MCF 10A (cell line): ENCODE results near the gene CWC27. TPM values are rescaled to one million over a fixed set of nuclear protein-coding genes. Genes with fewer than 3 reads are reported as not detected.

Experiments used
- BruUV-seq: library from RNA; stranded (reverse); fragments of 400-500 nt; replicated peaks from 2 replicates; lab custom pipeline; 2021; lab: Mats Ljungman, UMichigan
- CTCF ChIA-PET: fragments of 300-600 bp; sonication (Branson Sonifier 250); formaldehyde crosslinking; extraction: SDS; loops from one replicate; lab custom pipeline; 2021; ENCODE audit warnings: antibody characterized with exemption, inconsistent platforms; lab: Yijun Ruan, JAX
- POLR2A ChIA-PET: fragments of 300-600, 350-650 bp; sonication (Branson Sonifier 250); formaldehyde crosslinking; extraction: SDS; loops from one replicate; lab custom pipeline; 2020; ENCODE audit warnings: antibody characterized with exemption, inconsistent platforms; lab: Yijun Ruan, JAX
- DNase-seq: peaks from one replicate; pipeline ENCODE4 v3.0.0-alpha.2; 2018; ENCODE audit not compliant: unreplicated experiment
- H3K27ac Mint-ChIP-seq: one replicate; pipeline ENCODE4 v1.8.0; 2022; ENCODE audit warnings: mild to moderate bottlenecking, low read depth, mixed read lengths; ENCODE audit not compliant: unreplicated experiment
- H3K27me3 Mint-ChIP-seq: one replicate; pipeline ENCODE4 v1.8.0; 2022; ENCODE audit warnings: mixed read lengths; ENCODE audit not compliant: insufficient read depth, unreplicated experiment
- H3K36me3 Mint-ChIP-seq: one replicate; pipeline ENCODE4 v1.8.0; 2022; ENCODE audit warnings: mild to moderate bottlenecking, moderate library complexity, mixed read lengths; ENCODE audit not compliant: insufficient read depth, unreplicated experiment
- H3K4me1 Mint-ChIP-seq: one replicate; pipeline ENCODE4 v1.8.0; 2022; ENCODE audit warnings: mixed read lengths; ENCODE audit not compliant: insufficient read depth, unreplicated experiment
- H3K4me3 Mint-ChIP-seq: one replicate; pipeline ENCODE4 v1.8.0; 2022; ENCODE audit warnings: mild to moderate bottlenecking, moderate library complexity, mixed read lengths; ENCODE audit not compliant: unreplicated experiment
- H3K9me3 Mint-ChIP-seq: one replicate; pipeline ENCODE4 v1.8.0; 2022; ENCODE audit warnings: mixed read lengths; ENCODE audit not compliant: unreplicated experiment
- CTCF ChIP-seq: fragments of 200-600 bp; IDR thresholded peaks from one replicate; pipeline ENCODE4 v1.8.0; 2022; ENCODE audit warnings: antibody characterized with exemption, mild to moderate bottlenecking; ENCODE audit not compliant: unreplicated experiment
- intact Hi-C: fragments of 100-400 bp; cut with micrococcal nuclease; formaldehyde crosslinking; loops from 2 replicates; pipeline ENCODE4 v1.14.1; 2022
- total RNA-seq: library from RNA; stranded (reverse); gene quantifications from 2 replicates; pipeline ENCODE4 v1.2.3, GENCODE V29; 2022

The CWC27 gene
- total RNA-seq, 1 experiment from 2014 or later = 34.2 TPM

GRCh38 chr5:64800926-64801325 lies 32.2 kb downstream of the CWC27 start:
- ChIA-PET CTCF (interaction anchor here (1.5 kb wide), 1 partner anchor 682 kb away, joined by 3 read pairs; no protein-coding TSS in a partner anchor), POLR2A (no interaction called here)
- no peaks in the 10 kb centered on the region for H3K4me1 Mint-ChIP-seq
- intact Hi-C loops = no loop called here
- H3K36me3 Mint-ChIP-seq = no peaks in the 10 kb centered on the region
- no TSS peak for BruUV-seq
- no peak for TF ChIP-seq CTCF
- no peak overlapping the region for H3K27ac Mint-ChIP-seq
- no peaks in the 10 kb centered on the region for H3K27me3 Mint-ChIP-seq
- H3K9me3 Mint-ChIP-seq = no peaks in the 10 kb centered on the region
- no peak for DNase-seq
- H3K4me3 Mint-ChIP-seq = no peak overlapping the region

- H3K9me3 Mint-ChIP-seq = no peaks in the 10 kb centered on the region
- ChIA-PET CTCF (interaction anchor here (0.6 to 10.8 kb wide), 3 partner anchors 9 to 678 kb away, joined by 3 to 143 read pairs (median 4); partner anchors contain the start of genes ADAMTS6, CWC27 and SREK1IP1), POLR2A (no interaction called here)
- peaks cover 8% of the 10 kb centered on the region for H3K4me1 Mint-ChIP-seq
- no peak overlapping the region for H3K27ac Mint-ChIP-seq
- no peak for DNase-seq
- peaks cover 14% of the 10 kb centered on the region for H3K36me3 Mint-ChIP-seq
- no peak for TF ChIP-seq CTCF
- H3K27me3 Mint-ChIP-seq = no peaks in the 10 kb centered on the region
- H3K4me3 Mint-ChIP-seq = no peak overlapping the region
- BruUV-seq = no TSS peak
- intact Hi-C loops = no loop called here
Observed at GRCh38 chr5:64806537-64806936, 37.8 kb downstream of the CWC27 start.

- no TSS peak for BruUV-seq
- DNase-seq = no peak
- peaks cover 14% of the 10 kb centered on the region for H3K36me3 Mint-ChIP-seq
- H3K27ac Mint-ChIP-seq = no peak overlapping the region
- no peak for TF ChIP-seq CTCF
- CTCF ChIA-PET = interaction anchor here (0.5 to 10.8 kb wide), 6 partner anchors 9 to 677 kb away, joined by 3 to 143 read pairs (median 3); partner anchors contain the start of gene ADAMTS6
- no peaks in the 10 kb centered on the region for H3K9me3 Mint-ChIP-seq
- peaks cover 8% of the 10 kb centered on the region for H3K4me1 Mint-ChIP-seq
- H3K4me3 Mint-ChIP-seq = no peak overlapping the region
- POLR2A ChIA-PET = no interaction called here
- no peaks in the 10 kb centered on the region for H3K27me3 Mint-ChIP-seq
- intact Hi-C loops = no loop called here
Observed at GRCh38 chr5:64807520-64807919, 38.8 kb downstream of the CWC27 start.

- peak; percentile 71 for TF ChIP-seq CTCF
- Mint-ChIP-seq H3K9me3 (no peaks in the 10 kb centered on the region), H3K27me3 (no peaks in the 10 kb centered on the region), H3K27ac (no peak overlapping the region), H3K4me3 (no peak overlapping the region), H3K36me3 (peaks cover 18% of the 10 kb centered on the region), H3K4me1 (peaks cover 8% of the 10 kb centered on the region)
- ChIA-PET CTCF (interaction anchor here (0.5 to 10.8 kb wide), 22 partner anchors 9 to 1133 kb away, joined by 3 to 143 read pairs (median 4); partner anchors contain the start of gene ADAMTS6), POLR2A (interaction anchor here (3.1 kb wide), 1 partner anchor 671 kb away, joined by 26 read pairs; the partner anchor contains the start of gene ADAMTS6)
- intact Hi-C loops = loop anchor here (1.0 to 5.0 kb wide), 3 partner anchors 148 to 672 kb away; no protein-coding TSS in a partner anchor
- no TSS peak for BruUV-seq
- DNase-seq = peak; percentile 45
Observed at GRCh38 chr5:64811050-64811640, 42.4 kb downstream of the CWC27 start.
